Measurements from ENCODE around the gene NFYB. TPM values are rescaled to one million over a fixed set of nuclear protein-coding genes. Genes with fewer than 3 reads are reported as not detected.

The NFYB gene
- total RNA-seq, 1 experiment from 2014 or later = 36.9 TPM

- Histone ChIP-seq H3K4me3 (ENCODE audit: low read depth, low read length) (no peak overlapping the region), H3K9me3 (no peaks in the 10 kb centered on the region), H3K27me3 (replicated peaks; ENCODE audit: control insufficient read depth, insufficient read depth, low read length) (no peaks in the 10 kb centered on the region), H3K4me1 (no peaks in the 10 kb centered on the region), H3K36me3 (ENCODE audit: control insufficient read depth, insufficient read depth, low read length) (no peaks in the 10 kb centered on the region)
- H3K27me3 Mint-ChIP-seq (ENCODE audit: insufficient read depth, unreplicated experiment) = no peaks in the 10 kb centered on the region
- H3K36me3 Mint-ChIP-seq (ENCODE audit: insufficient read depth, unreplicated experiment) = no peaks in the 10 kb centered on the region
- intact Hi-C loops (cut with micrococcal nuclease; ENCODE audit: unreplicated experiment) = no loop called here
- no peak for TF ChIP-seq CTCF (IDR thresholded peaks at IDR 0.05; ENCODE audit: insufficient read depth in 1 of 2, low read depth in 1 of 2, low read length in 1 of 2, severe bottlenecking in 1 of 2, unreplicated experiment in 1 of 2)
- BruUV-seq (replicated peaks) = no TSS peak
- H3K27ac Mint-ChIP-seq (ENCODE audit: unreplicated experiment) = no peak overlapping the region
- H3K4me1 Mint-ChIP-seq (ENCODE audit: low read depth, unreplicated experiment) = no peaks in the 10 kb centered on the region
- ChIA-PET CTCF (no interaction called here), POLR2A (no interaction called here)
- no peaks in the 10 kb centered on the region for H3K9me3 Mint-ChIP-seq (ENCODE audit: unreplicated experiment)
- H3K4me3 Mint-ChIP-seq (ENCODE audit: unreplicated experiment) = no peak overlapping the region
- DNase-seq = no peak
These were observed 12.4 kb upstream of the NFYB start for GRCh38 chr12:104150416-104150815.

GRCh38 chr12:104147346-104147745 is 9.3 kb upstream of the NFYB start:
- peaks cover 3% of the 10 kb centered on the region for H3K27me3 Mint-ChIP-seq (ENCODE audit: insufficient read depth, unreplicated experiment)
- intact Hi-C loops (cut with micrococcal nuclease; ENCODE audit: unreplicated experiment) = no loop called here
- no peaks in the 10 kb centered on the region for H3K9me3 Mint-ChIP-seq (ENCODE audit: unreplicated experiment)
- no peaks in the 10 kb centered on the region for H3K36me3 Mint-ChIP-seq (ENCODE audit: insufficient read depth, unreplicated experiment)
- BruUV-seq (replicated peaks) = no TSS peak
- Histone ChIP-seq H3K9me3 (no peaks in the 10 kb centered on the region), H3K36me3 (ENCODE audit: control insufficient read depth, insufficient read depth, low read length) (no peaks in the 10 kb centered on the region), H3K4me1 (no peaks in the 10 kb centered on the region), H3K27me3 (replicated peaks; ENCODE audit: control insufficient read depth, insufficient read depth, low read length) (no peaks in the 10 kb centered on the region), H3K4me3 (ENCODE audit: low read depth, low read length) (no peak overlapping the region)
- H3K4me1 Mint-ChIP-seq (ENCODE audit: low read depth, unreplicated experiment) = no peaks in the 10 kb centered on the region
- ChIA-PET CTCF (no interaction called here), POLR2A (interaction anchor here (0.6 kb wide), 1 partner anchor 10 kb away, joined by 3 read pairs; the partner anchor contains the start of gene NFYB)
- no peak overlapping the region for H3K27ac Mint-ChIP-seq (ENCODE audit: unreplicated experiment)
- no peak for DNase-seq
- TF ChIP-seq CTCF (IDR thresholded peaks at IDR 0.05; ENCODE audit: insufficient read depth in 1 of 2, low read depth in 1 of 2, low read length in 1 of 2, severe bottlenecking in 1 of 2, unreplicated experiment in 1 of 2) = no peak
- H3K4me3 Mint-ChIP-seq (ENCODE audit: unreplicated experiment) = no peak overlapping the region

- no peak overlapping the region for H3K27ac Mint-ChIP-seq (ENCODE audit: unreplicated experiment)
- no peaks in the 10 kb centered on the region for H3K36me3 ChIP-seq (ENCODE audit: control insufficient read depth, insufficient read depth, low read length)
- ChIA-PET POLR2A (no interaction called here), CTCF (no interaction called here)
- H3K4me3 Mint-ChIP-seq (ENCODE audit: unreplicated experiment) = no peak overlapping the region
- no peaks in the 10 kb centered on the region for H3K9me3 Mint-ChIP-seq (ENCODE audit: unreplicated experiment)
- peaks cover 4% of the 10 kb centered on the region for H3K27me3 Mint-ChIP-seq (ENCODE audit: insufficient read depth, unreplicated experiment)
- DNase-seq = no peak
- no peaks in the 10 kb centered on the region for H3K4me1 ChIP-seq
- H3K9me3 ChIP-seq = no peaks in the 10 kb centered on the region
- no peak overlapping the region for H3K4me3 ChIP-seq (ENCODE audit: low read depth, low read length)
- H3K27me3 ChIP-seq (replicated peaks; ENCODE audit: control insufficient read depth, insufficient read depth, low read length) = no peaks in the 10 kb centered on the region
- intact Hi-C loops (cut with micrococcal nuclease; ENCODE audit: unreplicated experiment) = no loop called here
- no peaks in the 10 kb centered on the region for H3K4me1 Mint-ChIP-seq (ENCODE audit: low read depth, unreplicated experiment)
- H3K36me3 Mint-ChIP-seq (ENCODE audit: insufficient read depth, unreplicated experiment) = no peaks in the 10 kb centered on the region
- no TSS peak for BruUV-seq (replicated peaks)
- no peak for TF ChIP-seq CTCF (IDR thresholded peaks at IDR 0.05; ENCODE audit: insufficient read depth in 1 of 2, low read depth in 1 of 2, low read length in 1 of 2, severe bottlenecking in 1 of 2, unreplicated experiment in 1 of 2)
These were observed 5.9 kb upstream of the NFYB start for GRCh38 chr12:104143918-104144317.
